ENCODE data around the gene ADAMTS12. TPM values are rescaled to one million over a fixed set of nuclear protein-coding genes. Genes with fewer than 3 reads are reported as not detected.

ADAMTS12 gene
- total and polyA plus RNA-seq, 2 experiments from 2014 or later, result 9.1 to 17.1 TPM

DNA sequence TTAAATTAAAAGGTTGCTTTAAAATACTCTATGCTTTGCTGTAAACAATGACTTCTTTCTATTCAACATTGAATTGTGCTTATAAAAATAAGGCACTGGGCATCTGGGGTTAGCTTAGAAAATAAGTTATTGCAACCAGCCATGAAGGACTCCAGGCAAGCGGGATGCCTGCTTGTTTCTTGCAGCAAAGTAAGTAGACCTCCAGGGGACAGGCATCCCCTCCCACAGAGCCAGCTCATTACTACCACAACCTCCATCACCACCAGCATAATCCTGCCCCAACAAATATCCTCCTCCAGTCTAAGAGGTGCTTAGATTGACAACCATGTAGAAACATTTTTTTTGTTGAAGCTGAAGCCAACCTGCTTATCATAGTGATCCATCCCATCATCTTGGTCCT, 260.7 kb downstream of the ADAMTS12 start (continued):
- TF ChIP-seq, protein P1, sequence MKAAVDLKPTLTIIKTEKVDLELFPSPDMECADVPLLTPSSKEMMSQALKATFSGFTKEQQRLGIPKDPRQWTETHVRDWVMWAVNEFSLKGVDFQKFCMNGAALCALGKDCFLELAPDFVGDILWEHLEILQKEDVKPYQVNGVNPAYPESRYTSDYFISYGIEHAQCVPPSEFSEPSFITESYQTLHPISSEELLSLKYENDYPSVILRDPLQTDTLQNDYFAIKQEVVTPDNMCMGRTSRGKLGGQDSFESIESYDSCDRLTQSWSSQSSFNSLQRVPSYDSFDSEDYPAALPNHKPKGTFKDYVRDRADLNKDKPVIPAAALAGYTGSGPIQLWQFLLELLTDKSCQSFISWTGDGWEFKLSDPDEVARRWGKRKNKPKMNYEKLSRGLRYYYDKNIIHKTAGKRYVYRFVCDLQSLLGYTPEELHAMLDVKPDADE (IDR thresholded peaks at IDR 0.05), result no peak

DNA sequence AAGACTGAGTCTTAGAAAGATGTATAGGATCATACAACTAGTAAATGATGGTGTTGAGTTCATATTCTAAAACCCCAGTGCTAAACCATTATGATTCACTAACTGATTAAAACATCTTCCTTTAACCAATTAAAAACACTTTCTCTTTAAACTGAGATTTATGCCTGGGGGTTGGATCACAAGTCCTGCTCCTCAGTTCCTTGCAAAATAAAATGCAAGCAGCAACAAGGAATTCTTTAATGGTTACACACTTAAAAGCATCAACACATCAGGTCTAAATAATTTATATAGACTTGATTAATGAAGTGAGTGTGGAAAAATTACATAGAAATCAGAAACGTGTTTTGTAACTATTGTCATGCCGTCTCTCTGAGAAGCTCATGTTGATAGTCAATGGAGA, 261.8 kb downstream of the ADAMTS12 start:
- Histone ChIP-seq H3F3A (replicated peaks; ENCODE audit: low read depth) (no peaks in the 10 kb centered on the region), H3K27ac (ENCODE audit: low read depth) (no peak overlapping the region), H3K27me3 (ENCODE audit: insufficient read depth) (no peaks in the 10 kb centered on the region), H2AFZ (no peak overlapping the region), H3K9me2 (ENCODE audit: insufficient read depth) (0 out of 2 replicates have a peak, but pooled peaks cover 5% of the 10 kb centered on the region), H3K4me1 (ENCODE audit: insufficient read depth) (no peaks in the 10 kb centered on the region), H3K79me2 (replicated peaks; ENCODE audit: insufficient read depth) (no peaks in the 10 kb centered on the region), H4K20me1 (replicated peaks; ENCODE audit: insufficient read depth) (no peaks in the 10 kb centered on the region), H3K4me2 (no peak overlapping the region), H3K36me3 (ENCODE audit: insufficient read depth) (no peaks in the 10 kb centered on the region; the same call in 1 of the 2 replicates), H3K4me3 (no peak overlapping the region)
- Mint-ChIP-seq H3K4me3 (no peak overlapping the region), H3K4me1 (peaks cover 5% of the 10 kb centered on the region; the same call in 2 of the 3 replicates), H3K27me3 (ENCODE audit: insufficient read depth, low read depth, poor library complexity) (no peaks in the 10 kb centered on the region), H3K9me3 (no peaks in the 10 kb centered on the region; the same call in 1 of the 3 replicates), H3K36me3 (ENCODE audit: low read depth) (no peaks in the 10 kb centered on the region; the same call in 2 of the 3 replicates), H3K27ac (no peak overlapping the region)
- DNase-seq (ENCODE audit: low spot score) (no peak), ATAC-seq (no peak)
- TF ChIP-seq CREB1 (CRISPR knock-in tag; IDR thresholded peaks at IDR 0.05; ENCODE audit: low read depth) (no peak), ZNF114 (CRISPR knock-in tag; IDR thresholded peaks at IDR 0.05) (no peak), NANOG (IDR thresholded peaks at IDR 0.05; ENCODE audit: borderline replicate concordance) (no peak)
- TF ChIP-seq, protein P2, sequence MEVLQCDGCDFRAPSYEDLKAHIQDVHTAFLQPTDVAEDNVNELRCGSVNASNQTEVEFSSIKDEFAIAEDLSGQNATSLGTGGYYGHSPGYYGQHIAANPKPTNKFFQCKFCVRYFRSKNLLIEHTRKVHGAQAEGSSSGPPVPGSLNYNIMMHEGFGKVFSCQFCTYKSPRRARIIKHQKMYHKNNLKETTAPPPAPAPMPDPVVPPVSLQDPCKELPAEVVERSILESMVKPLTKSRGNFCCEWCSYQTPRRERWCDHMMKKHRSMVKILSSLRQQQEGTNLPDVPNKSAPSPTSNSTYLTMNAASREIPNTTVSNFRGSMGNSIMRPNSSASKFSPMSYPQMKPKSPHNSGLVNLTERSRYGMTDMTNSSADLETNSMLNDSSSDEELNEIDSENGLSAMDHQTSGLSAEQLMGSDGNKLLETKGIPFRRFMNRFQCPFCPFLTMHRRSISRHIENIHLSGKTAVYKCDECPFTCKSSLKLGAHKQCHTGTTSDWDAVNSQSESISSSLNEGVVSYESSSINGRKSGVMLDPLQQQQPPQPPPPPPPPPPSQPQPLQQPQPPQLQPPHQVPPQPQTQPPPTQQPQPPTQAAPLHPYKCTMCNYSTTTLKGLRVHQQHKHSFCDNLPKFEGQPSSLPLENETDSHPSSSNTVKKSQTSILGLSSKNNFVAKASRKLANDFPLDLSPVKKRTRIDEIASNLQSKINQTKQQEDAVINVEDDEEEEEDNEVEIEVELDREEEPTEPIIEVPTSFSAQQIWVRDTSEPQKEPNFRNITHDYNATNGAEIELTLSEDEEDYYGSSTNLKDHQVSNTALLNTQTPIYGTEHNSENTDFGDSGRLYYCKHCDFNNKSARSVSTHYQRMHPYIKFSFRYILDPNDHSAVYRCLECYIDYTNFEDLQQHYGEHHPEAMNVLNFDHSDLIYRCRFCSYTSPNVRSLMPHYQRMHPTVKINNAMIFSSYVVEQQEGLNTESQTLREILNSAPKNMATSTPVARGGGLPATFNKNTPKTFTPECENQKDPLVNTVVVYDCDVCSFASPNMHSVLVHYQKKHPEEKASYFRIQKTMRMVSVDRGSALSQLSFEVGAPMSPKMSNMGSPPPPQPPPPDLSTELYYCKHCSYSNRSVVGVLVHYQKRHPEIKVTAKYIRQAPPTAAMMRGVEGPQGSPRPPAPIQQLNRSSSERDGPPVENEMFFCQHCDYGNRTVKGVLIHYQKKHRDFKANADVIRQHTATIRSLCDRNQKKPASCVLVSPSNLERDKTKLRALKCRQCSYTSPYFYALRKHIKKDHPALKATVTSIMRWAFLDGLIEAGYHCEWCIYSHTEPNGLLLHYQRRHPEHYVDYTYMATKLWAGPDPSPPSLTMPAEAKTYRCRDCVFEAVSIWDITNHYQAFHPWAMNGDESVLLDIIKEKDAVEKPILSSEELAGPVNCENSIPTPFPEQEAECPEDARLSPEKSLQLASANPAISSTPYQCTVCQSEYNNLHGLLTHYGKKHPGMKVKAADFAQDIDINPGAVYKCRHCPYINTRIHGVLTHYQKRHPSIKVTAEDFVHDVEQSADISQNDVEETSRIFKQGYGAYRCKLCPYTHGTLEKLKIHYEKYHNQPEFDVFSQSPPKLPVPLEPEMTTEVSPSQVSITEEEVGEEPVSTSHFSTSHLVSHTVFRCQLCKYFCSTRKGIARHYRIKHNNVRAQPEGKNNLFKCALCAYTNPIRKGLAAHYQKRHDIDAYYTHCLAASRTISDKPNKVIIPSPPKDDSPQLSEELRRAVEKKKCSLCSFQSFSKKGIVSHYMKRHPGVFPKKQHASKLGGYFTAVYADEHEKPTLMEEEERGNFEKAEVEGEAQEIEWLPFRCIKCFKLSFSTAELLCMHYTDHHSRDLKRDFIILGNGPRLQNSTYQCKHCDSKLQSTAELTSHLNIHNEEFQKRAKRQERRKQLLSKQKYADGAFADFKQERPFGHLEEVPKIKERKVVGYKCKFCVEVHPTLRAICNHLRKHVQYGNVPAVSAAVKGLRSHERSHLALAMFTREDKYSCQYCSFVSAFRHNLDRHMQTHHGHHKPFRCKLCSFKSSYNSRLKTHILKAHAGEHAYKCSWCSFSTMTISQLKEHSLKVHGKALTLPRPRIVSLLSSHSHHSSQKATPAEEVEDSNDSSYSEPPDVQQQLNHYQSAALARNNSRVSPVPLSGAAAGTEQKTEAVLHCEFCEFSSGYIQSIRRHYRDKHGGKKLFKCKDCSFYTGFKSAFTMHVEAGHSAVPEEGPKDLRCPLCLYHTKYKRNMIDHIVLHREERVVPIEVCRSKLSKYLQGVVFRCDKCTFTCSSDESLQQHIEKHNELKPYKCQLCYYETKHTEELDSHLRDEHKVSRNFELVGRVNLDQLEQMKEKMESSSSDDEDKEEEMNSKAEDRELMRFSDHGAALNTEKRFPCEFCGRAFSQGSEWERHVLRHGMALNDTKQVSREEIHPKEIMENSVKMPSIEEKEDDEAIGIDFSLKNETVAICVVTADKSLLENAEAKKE (CRISPR knock-in tag; IDR thresholded peaks at IDR 0.05), result no peak

Measured in GM23338 (cell line).